ENCODE measurements around the gene DCT.
"Not testable (repeated sequence)": the region's sequence is repeated elsewhere in the genome, so short reads cannot be mapped to it uniquely, and the experiment has no call there.

Gene DCT

DNA sequence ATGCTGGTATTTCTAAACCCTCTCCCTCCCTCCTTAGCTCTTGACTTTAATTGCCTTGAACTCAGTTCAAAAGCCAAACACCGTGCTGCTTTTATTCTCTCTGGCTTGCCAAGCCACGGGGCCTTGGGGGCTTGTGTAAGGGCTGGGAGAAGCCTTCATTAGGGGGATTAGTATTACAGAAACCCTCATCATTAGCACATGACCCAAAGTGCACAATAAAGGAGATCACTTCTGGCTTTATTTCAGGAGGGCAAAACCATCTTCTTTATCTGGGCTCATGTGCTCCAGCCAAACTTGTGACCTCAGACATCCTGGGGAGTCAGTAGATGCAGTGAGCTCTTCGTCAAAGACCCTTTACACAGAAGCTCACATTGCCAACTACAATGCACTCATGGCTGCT is at the start of gene DCT:
TSS of gene DCT (minus strand) at position 67 of the 400 bp plus-strand sequence. CDS start 427 bp downstream, outside the sequence.
- in situ Hi-C loops (cut with HindIII; ENCODE audit: low sequenced_read_pairs) = no loop called here

- in situ Hi-C loops (cut with HindIII; ENCODE audit: low sequenced_read_pairs) = not testable (repeated sequence)
Observed at GRCh38 chr13:94526956-94527355, 47.5 kb upstream of the DCT start.

DNA sequence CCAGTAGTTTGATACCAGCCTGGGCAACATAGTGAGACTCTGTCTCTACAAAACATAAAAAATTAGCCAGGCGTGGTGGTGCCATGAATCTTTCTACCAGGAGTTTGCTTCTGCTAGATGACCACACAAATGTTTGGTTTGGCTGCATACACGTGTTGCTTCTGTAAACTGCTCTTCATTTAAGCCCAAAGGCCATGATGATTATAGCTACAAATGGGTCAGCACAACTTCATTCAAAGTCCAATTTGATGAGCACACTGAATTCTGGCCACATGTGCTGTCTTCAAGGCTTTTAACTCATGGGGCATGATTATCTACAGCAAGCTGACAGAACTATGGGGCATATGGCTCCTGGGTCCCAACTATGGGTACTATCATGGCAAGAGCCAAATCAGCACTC is 46.3 kb upstream of the DCT start:
- in situ Hi-C loops (cut with HindIII; ENCODE audit: low sequenced_read_pairs) = no loop called here

GRCh38 chr13:94524407-94524806 is 44.9 kb upstream of the DCT start:
- in situ Hi-C loops (cut with HindIII; ENCODE audit: low sequenced_read_pairs) = no loop called here

DNA sequence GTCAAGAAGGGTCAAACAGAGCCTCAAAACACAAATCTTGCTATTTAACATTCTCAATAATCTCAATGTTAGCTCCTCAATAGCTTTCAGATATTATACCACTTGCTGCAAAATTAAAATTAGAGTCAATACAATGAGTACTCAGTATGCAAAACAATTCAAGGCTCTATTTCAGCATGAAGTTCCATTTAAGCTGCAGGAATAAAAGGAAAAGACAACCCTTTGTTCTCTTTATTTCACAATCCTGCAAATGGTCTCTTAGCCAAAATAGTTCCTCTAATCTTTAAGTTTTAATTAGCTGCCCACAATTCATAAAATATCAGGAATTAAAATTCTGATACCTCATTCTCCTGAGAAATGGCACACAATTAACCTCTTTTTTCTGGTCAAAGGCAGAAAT is 40.5 kb upstream of the DCT start:
- in situ Hi-C loops (cut with HindIII; ENCODE audit: low sequenced_read_pairs) = no loop called here

- in situ Hi-C loops (cut with HindIII; ENCODE audit: low sequenced_read_pairs) = no loop called here
Observed at GRCh38 chr13:94516456-94516855, 37.0 kb upstream of the DCT start.

- in situ Hi-C loops (cut with HindIII; ENCODE audit: low sequenced_read_pairs) = no loop called here
Observed at GRCh38 chr13:94515911-94516310, 36.4 kb upstream of the DCT start.

- in situ Hi-C loops (cut with HindIII; ENCODE audit: low sequenced_read_pairs) = no loop called here
Observed at GRCh38 chr13:94515374-94515773, 35.9 kb upstream of the DCT start.

DNA sequence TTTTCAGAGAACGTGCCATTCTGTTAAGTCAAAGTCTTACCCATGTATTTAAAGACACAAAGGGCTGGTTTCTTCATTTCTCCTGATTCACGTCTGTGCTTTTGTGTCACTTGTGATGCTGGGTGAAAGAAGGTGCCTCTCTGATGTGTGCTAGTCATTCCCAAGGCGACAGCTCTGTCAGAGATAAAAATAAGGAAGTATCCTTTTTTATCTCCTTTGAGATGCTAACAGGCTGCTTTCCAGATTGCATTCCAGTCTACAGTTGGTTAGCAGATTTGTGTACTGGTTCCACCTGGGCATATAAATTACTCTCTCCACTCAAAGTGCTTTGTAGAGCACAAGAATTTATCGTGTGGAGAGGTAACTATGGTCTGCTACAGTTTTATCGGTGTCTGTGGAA is 33.5 kb upstream of the DCT start:
- in situ Hi-C loops (cut with HindIII; ENCODE audit: low sequenced_read_pairs) = no loop called here

GRCh38 chr13:94505730-94506129 is 26.2 kb upstream of the DCT start:
- in situ Hi-C loops (cut with HindIII; ENCODE audit: low sequenced_read_pairs) = no loop called here

DNA sequence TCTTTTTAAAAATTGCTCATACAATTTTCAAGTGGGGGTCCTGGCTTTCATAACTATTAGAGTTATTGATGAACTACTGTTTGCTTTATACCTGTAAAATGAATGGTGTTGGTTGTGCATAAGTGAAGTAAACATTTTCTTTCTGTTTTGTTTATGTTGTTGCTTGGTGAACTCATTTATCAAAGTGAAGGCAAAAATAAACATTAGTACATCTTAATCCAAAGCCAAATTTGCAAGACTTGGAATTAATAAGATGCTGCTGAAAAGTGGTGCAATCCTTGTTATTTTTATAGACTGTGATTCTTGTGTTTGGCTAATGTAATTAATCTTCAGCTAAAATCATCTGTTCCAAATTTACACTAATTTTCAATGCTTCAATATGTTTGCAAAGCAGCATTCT is 24.4 kb upstream of the DCT start:
- in situ Hi-C loops (cut with HindIII; ENCODE audit: low sequenced_read_pairs) = no loop called here

DNA sequence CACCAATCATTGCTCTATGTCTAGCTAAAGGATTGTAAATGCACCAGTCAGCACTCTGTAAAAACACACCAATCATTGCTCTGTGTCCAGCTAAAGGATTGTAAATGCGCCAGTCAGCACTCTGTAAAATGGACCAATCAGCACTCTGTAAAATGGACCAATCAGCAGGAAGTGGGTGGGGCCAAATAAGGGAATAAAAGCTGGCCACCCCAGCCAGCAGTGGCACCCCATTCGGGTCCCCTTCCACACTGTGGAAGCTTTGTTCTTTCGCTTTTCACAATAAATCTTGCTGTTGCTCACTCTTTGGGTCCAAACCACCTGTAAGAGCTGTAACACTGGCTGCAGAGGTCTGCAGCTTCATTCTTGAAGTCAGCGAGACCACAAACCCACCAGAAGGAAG is 19.3 kb upstream of the DCT start:
- in situ Hi-C loops (cut with HindIII; ENCODE audit: low sequenced_read_pairs) = not testable (repeated sequence)

DNA sequence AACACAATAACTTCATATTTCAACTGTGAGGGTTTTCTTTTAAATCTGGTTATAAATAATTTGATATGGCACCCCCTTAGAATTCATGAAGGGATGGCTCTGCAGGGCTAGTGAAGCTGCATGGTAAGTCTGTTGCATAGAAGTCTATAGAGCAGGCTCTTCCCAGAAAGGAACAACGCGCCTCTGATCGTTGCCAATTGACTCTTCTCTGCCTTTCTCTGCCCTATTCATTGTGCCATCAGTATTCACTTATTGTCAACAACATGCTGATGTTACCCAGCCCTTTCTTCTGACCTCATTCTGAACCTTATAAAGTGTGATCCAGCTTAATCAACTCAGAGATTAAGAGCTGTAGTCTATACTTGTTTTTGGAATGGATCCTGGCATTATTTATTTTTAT is 16.3 kb upstream of the DCT start:
- in situ Hi-C loops (cut with HindIII; ENCODE audit: low sequenced_read_pairs) = no loop called here

DNA sequence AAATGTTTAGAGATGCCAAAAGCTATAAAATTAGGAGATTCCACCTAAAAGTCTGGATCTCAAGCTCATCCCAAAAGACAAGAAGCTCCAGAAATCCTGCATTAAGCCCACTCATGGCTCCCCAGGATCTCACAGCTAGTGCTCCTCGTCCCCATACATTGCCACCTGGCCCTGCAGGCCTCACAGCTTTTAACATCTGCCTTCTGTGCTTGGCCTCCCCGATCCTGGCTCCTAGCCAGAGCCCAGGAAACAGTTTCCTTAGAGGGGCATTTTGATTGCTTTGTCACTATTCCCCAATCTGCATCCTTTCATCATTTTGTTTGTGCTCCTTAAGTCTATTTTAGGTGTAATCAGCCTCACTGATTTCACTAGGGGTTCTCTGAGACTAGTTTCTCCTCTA is 14.5 kb upstream of the DCT start:
- in situ Hi-C loops (cut with HindIII; ENCODE audit: low sequenced_read_pairs) = loop anchor here (5.0 kb wide), 1 partner anchor 43 kb away; no protein-coding TSS in a partner anchor

- in situ Hi-C loops (cut with HindIII; ENCODE audit: low sequenced_read_pairs) = no loop called here
Observed at GRCh38 chr13:94487043-94487442, 7.6 kb upstream of the DCT start.

- in situ Hi-C loops (cut with HindIII; ENCODE audit: low sequenced_read_pairs) = no loop called here
Observed at GRCh38 chr13:94483970-94484369, 4.5 kb upstream of the DCT start.

DNA sequence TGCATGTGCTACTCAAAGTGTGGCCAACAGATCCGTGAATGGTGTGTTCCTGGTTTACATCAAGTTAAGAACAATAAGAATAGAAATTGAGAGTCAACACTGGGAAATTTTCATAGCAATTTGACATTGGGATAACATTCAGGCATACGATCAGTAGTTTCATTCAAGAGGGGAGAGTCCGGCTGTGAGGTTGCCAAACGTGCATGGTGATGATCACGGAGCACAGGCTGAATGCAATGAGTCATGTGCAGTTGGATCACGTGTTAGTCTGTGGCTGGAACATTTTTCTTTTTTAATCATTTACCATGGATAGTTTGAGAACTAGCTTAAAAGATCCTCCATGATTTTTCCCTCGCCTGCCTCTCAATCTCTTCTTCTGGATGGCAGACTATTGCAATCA is 2.5 kb upstream of the DCT start:
- in situ Hi-C loops (cut with HindIII; ENCODE audit: low sequenced_read_pairs) = no loop called here

DNA sequence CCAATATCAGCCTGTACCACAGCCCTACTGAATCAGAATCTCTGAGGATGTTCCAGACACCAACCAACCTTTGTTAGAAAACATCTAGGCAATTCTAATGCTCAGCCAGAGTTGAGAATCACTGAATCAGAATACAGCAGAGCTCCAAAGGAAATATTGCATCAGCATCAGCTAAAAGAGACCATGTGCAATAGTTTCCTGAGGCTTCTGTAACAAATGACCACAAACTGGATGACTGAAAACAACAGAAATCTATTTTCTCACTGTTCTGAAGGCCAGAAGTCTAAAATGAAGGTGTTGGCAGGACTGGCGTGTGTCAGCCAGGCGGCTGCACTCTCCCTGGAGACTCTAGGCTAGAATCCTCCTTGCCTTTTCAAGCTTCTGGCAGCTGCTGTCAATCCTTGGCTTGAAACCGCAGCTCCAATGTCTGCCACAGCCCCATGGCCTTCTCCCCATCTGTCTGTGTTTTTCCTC is 1.2 kb upstream of the DCT start:
- in situ Hi-C loops (cut with HindIII; ENCODE audit: low sequenced_read_pairs) = no loop called here

- in situ Hi-C loops (cut with HindIII; ENCODE audit: low sequenced_read_pairs) = no loop called here
Observed at GRCh38 chr13:94478913-94479312, 569 bp downstream of the DCT start.

DNA sequence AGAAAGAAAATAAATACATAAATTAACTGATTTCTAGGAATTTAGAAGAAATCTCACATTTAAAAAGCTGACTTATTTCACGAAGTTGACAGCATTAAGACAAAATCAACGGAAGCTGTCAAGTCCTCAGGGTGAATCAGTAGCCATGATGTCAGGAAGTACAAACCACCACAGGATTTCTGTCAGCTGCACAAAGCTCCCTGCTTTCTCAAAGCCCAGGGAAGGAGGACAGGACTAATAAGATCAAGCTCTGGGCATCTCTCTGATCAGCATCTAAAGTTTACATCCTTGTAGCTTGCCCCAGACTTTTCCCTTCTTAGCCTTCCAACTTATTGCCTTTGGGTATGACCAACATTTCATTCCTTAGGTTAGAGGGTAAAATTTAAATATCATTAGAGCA is 9.4 kb downstream of the DCT start:
- in situ Hi-C loops (cut with HindIII; ENCODE audit: low sequenced_read_pairs) = no loop called here

- in situ Hi-C loops (cut with HindIII; ENCODE audit: low sequenced_read_pairs) = no loop called here
Observed at GRCh38 chr13:94464771-94465170, 14.7 kb downstream of the DCT start.

DNA sequence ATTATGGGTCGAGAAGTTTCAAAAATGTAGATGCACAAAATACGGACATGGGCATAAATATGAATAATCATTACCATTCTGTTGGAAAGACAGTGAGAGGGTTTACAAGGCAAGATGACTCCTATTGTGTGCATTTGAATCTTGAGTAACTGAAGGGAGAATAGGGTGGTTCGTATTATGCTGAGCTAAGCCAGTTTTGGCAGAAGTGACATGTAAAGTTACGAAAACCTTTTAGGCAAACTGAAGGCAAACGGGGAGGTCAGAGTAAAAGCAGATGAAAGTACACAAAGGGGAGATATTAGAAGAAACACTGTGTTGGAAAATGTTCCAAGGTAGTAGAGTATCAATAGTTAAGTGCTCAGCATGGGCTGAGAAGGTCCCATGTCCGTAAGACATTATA is 16.8 kb downstream of the DCT start:
- in situ Hi-C loops (cut with HindIII; ENCODE audit: low sequenced_read_pairs) = no loop called here

DNA sequence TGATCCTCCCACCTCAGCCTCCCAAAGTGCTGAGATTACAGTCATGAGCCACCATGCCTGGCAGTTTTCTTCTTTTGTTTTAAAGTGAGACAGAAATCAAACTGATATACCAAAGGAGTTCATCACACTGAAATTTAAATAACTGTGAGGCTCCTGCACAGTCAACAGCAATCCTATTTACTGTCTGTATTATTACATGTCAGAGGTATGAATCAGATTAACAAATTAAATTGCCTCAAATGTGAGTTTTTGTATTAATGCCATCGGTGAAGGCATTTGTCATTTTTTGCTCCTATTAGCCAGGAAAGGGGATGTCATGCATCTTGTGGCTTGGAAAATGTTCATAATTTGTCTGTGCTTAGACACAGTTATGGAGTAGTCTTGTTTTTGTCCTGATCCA is 20.4 kb downstream of the DCT start:
- in situ Hi-C loops (cut with HindIII; ENCODE audit: low sequenced_read_pairs) = no loop called here

DNA sequence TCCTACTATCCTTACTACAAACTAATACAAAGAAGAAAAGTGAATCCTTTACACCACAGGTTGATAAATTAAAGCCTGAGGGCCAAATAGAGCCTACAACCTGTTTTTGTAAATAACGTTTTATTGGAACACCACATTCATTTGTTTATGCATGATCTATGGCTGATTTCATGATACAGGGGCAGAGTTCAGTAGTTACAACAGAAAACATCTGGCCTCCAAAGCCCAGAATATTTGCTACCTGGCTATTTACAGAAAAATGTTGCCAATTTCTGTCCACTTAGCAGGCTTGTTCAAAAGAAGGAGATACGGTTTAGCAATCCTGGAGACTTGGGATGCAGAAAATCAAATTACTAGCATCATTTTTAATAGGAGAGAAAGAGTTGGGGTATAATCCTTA is 24.1 kb downstream of the DCT start:
- in situ Hi-C loops (cut with HindIII; ENCODE audit: low sequenced_read_pairs) = no loop called here

Measured in DLD1 (cell line).